ENCODE measurements around the gene CCNDBP1. TPM values are rescaled to one million over a fixed set of nuclear protein-coding genes. Genes with fewer than 3 reads are reported as not detected.

The CCNDBP1 gene
- total RNA-seq, 1 donor from 2014 or later = 86.8 TPM

- Mint-ChIP-seq H3K36me3 (ENCODE audit: unreplicated experiment) (peaks cover 4% of the 10 kb centered on the region), H3K9me3 (ENCODE audit: unreplicated experiment) (no peaks in the 10 kb centered on the region), H3K27ac (ENCODE audit: unreplicated experiment) (no peak overlapping the region), H3K27me3 (ENCODE audit: unreplicated experiment) (peaks cover 5% of the 10 kb centered on the region), H3K4me3 (ENCODE audit: unreplicated experiment) (no peak overlapping the region), H3K4me1 (ENCODE audit: low read depth, unreplicated experiment) (no peaks in the 10 kb centered on the region)
- no peak for TF ChIP-seq CTCF (IDR thresholded peaks at IDR 0.05; ENCODE audit: partially characterized antibody, unreplicated experiment)
- DNase-seq = no peak
Measured at GRCh38 chr15:43229977-43230376, 44.8 kb downstream of the CCNDBP1 start.

- peaks cover 5% of the 10 kb centered on the region for H3K27me3 Mint-ChIP-seq (ENCODE audit: unreplicated experiment)
- no peak for DNase-seq
- H3K27ac Mint-ChIP-seq (ENCODE audit: unreplicated experiment) = no peak overlapping the region
- H3K9me3 Mint-ChIP-seq (ENCODE audit: unreplicated experiment) = no peaks in the 10 kb centered on the region
- no peak overlapping the region for H3K4me3 Mint-ChIP-seq (ENCODE audit: unreplicated experiment)
- no peak for TF ChIP-seq CTCF (IDR thresholded peaks at IDR 0.05; ENCODE audit: partially characterized antibody, unreplicated experiment)
- peaks cover 4% of the 10 kb centered on the region for H3K36me3 Mint-ChIP-seq (ENCODE audit: unreplicated experiment)
- H3K4me1 Mint-ChIP-seq (ENCODE audit: low read depth, unreplicated experiment) = no peaks in the 10 kb centered on the region
Measured at GRCh38 chr15:43230640-43231115, 45.5 kb downstream of the CCNDBP1 start.

- Mint-ChIP-seq H3K27ac (ENCODE audit: unreplicated experiment) (no peak overlapping the region), H3K4me3 (ENCODE audit: unreplicated experiment) (no peak overlapping the region), H3K9me3 (ENCODE audit: unreplicated experiment) (no peaks in the 10 kb centered on the region), H3K27me3 (ENCODE audit: unreplicated experiment) (peaks cover 5% of the 10 kb centered on the region), H3K36me3 (ENCODE audit: unreplicated experiment) (no peaks in the 10 kb centered on the region), H3K4me1 (ENCODE audit: low read depth, unreplicated experiment) (no peaks in the 10 kb centered on the region)
- DNase-seq = no peak
- TF ChIP-seq CTCF (IDR thresholded peaks at IDR 0.05; ENCODE audit: partially characterized antibody, unreplicated experiment) = no peak
Measured at GRCh38 chr15:43232289-43232874, 47.2 kb downstream of the CCNDBP1 start.

- TF ChIP-seq CTCF (IDR thresholded peaks at IDR 0.05; ENCODE audit: partially characterized antibody, unreplicated experiment) = no peak
- Mint-ChIP-seq H3K36me3 (ENCODE audit: unreplicated experiment) (no peaks in the 10 kb centered on the region), H3K27me3 (ENCODE audit: unreplicated experiment) (peaks cover 3% of the 10 kb centered on the region), H3K4me3 (ENCODE audit: unreplicated experiment) (no peak overlapping the region), H3K27ac (ENCODE audit: unreplicated experiment) (no peak overlapping the region), H3K4me1 (ENCODE audit: low read depth, unreplicated experiment) (peaks cover 1% of the 10 kb centered on the region), H3K9me3 (ENCODE audit: unreplicated experiment) (peaks cover 1% of the 10 kb centered on the region)
- no peak for DNase-seq
Measured at GRCh38 chr15:43235536-43235935, 50.3 kb downstream of the CCNDBP1 start.

GRCh38 chr15:43237842-43238470, 52.8 kb downstream of the CCNDBP1 start:
- no peak for DNase-seq
- Mint-ChIP-seq H3K9me3 (ENCODE audit: unreplicated experiment) (peaks cover 3% of the 10 kb centered on the region), H3K4me1 (ENCODE audit: low read depth, unreplicated experiment) (peaks cover 1% of the 10 kb centered on the region), H3K36me3 (ENCODE audit: unreplicated experiment) (no peaks in the 10 kb centered on the region), H3K27me3 (ENCODE audit: unreplicated experiment) (peaks cover 3% of the 10 kb centered on the region), H3K4me3 (ENCODE audit: unreplicated experiment) (no peak overlapping the region), H3K27ac (ENCODE audit: unreplicated experiment) (no peak overlapping the region)
- TF ChIP-seq CTCF (IDR thresholded peaks at IDR 0.05; ENCODE audit: partially characterized antibody, unreplicated experiment) = no peak
